Loucy (cell line): ENCODE results near the gene ZBTB1.
A peak's percentile ranks its signal among the peaks of the same experiment; 100 is the strongest.

ENCODE experiments used
- H2AFZ ChIP-seq: fragments of 200-600 bp; sonication (generic); 2 replicates; pipeline ENCODE4 v1.6.0; 2016; ENCODE audit warnings: antibody characterized with exemption, mild to moderate bottlenecking, low read length, moderate library complexity
- H3F3A ChIP-seq: fragments of 200-600 bp; 2 replicates; pipeline ENCODE4 v1.6.0; 2016; ENCODE audit warnings: antibody characterized with exemption, low read depth, mild to moderate bottlenecking
- H3K27me3 ChIP-seq: fragments of 200-600 bp; sonication (generic); 2 replicates; pipeline ENCODE4 v1.6.1; 2014; ENCODE audit warnings: low read length, mild to moderate bottlenecking; ENCODE audit not compliant: insufficient read depth, poor library complexity, severe bottlenecking
- H3K36me3 ChIP-seq: fragments of 200-600 bp; sonication (generic); 2 replicates; pipeline ENCODE4 v1.6.1; 2016; ENCODE audit warnings: low read length; ENCODE audit not compliant: insufficient read depth
- H3K4me1 ChIP-seq: fragments of 200-600 bp; sonication (generic); 2 replicates; pipeline ENCODE4 v1.5.1; 2014; ENCODE audit warnings: low read length, mild to moderate bottlenecking; ENCODE audit not compliant: insufficient read depth, poor library complexity, severe bottlenecking
- H3K4me2 ChIP-seq: fragments of 200-600 bp; sonication (generic); 2 replicates; pipeline ENCODE4 v1.6.0; 2014; ENCODE audit warnings: antibody characterized with exemption, low read length, low read depth, mild to moderate bottlenecking; ENCODE audit not compliant: poor library complexity, severe bottlenecking
- H3K4me3 ChIP-seq: fragments of 200-600 bp; sonication (generic); 2 replicates; pipeline ENCODE4 v1.5.1; 2014; ENCODE audit warnings: low read length, mild to moderate bottlenecking, mixed read lengths; ENCODE audit not compliant: poor library complexity, severe bottlenecking
- H3K79me2 ChIP-seq: fragments of 200-600 bp; sonication (generic); 2 replicates; pipeline ENCODE4 v1.6.1; 2014; ENCODE audit warnings: low read length; ENCODE audit not compliant: insufficient read depth
- H3K9ac ChIP-seq: fragments of 200-600 bp; sonication (generic); 2 replicates; pipeline ENCODE4 v1.6.0; 2014; ENCODE audit warnings: mild to moderate bottlenecking, low read depth, low read length, moderate library complexity; ENCODE audit not compliant: poor library complexity, severe bottlenecking
- H3K9me2 ChIP-seq: fragments of 200-600 bp; sonication (generic); replicated peaks from 2 replicates; pipeline ENCODE4 v1.6.1; 2016; ENCODE audit warnings: low read depth, low read length, mixed read lengths
- H3K9me3 ChIP-seq: fragments of 200-600 bp; sonication (generic); 2 replicates; pipeline ENCODE4 v1.6.1; 2014; ENCODE audit warnings: mild to moderate bottlenecking, antibody characterized with exemption, low read length, low read depth; ENCODE audit not compliant: insufficient read depth
- H4K20me1 ChIP-seq: fragments of 200-600 bp; sonication (generic); 2 replicates; pipeline ENCODE4 v1.6.0; 2014; ENCODE audit warnings: antibody characterized with exemption, low read length, mild to moderate bottlenecking; ENCODE audit not compliant: insufficient read depth, poor library complexity, severe bottlenecking
- CTCF ChIP-seq: fragments of 200-600 bp; sonication (generic); conservative IDR thresholded peaks from 2 replicates; pipeline ENCODE4 v1.5.1; 2014; ENCODE audit warnings: mild to moderate bottlenecking, antibody characterized with exemption, low read length
- EZH2phosphoT487 ChIP-seq: fragments of 200-600 bp; IDR thresholded peaks from 2 replicates; pipeline ENCODE4 v1.6.1; 2018; ENCODE audit warnings: antibody characterized with exemption, mild to moderate bottlenecking, moderate library complexity, borderline replicate concordance

The ZBTB1 gene

GRCh38 chr14:64561631-64562030 lies 57.1 kb downstream of the ZBTB1 start:
- H3K4me3 ChIP-seq = no peak overlapping the region
- H3K9me3 ChIP-seq = no peaks in the 10 kb centered on the region
- no peak overlapping the region for H3K9ac ChIP-seq
- no peaks in the 10 kb centered on the region for H3K27me3 ChIP-seq
- H3F3A ChIP-seq = no peaks in the 10 kb centered on the region
- H3K36me3 ChIP-seq = no peaks in the 10 kb centered on the region
- H3K79me2 ChIP-seq = no peaks in the 10 kb centered on the region
- H3K4me2 ChIP-seq = peak overlapping the region; percentile 30
- H3K9me2 ChIP-seq = no peaks in the 10 kb centered on the region
- peaks cover 17% of the 10 kb centered on the region for H3K4me1 ChIP-seq
- no peak overlapping the region for H2AFZ ChIP-seq
- TF ChIP-seq CTCF = no peak
- no peak for TF ChIP-seq EZH2phosphoT487
- H4K20me1 ChIP-seq = no peaks in the 10 kb centered on the region

GRCh38 chr14:64562436-64562835 lies 57.9 kb downstream of the ZBTB1 start:
- Histone ChIP-seq H3K36me3 (no peaks in the 10 kb centered on the region), H3K4me1 (peaks cover 20% of the 10 kb centered on the region), H3K4me2 (no peak overlapping the region), H3F3A (no peaks in the 10 kb centered on the region), H3K27me3 (no peaks in the 10 kb centered on the region), H3K4me3 (no peak overlapping the region), H4K20me1 (no peaks in the 10 kb centered on the region), H3K79me2 (no peaks in the 10 kb centered on the region), H3K9ac (no peak overlapping the region), H2AFZ (no peak overlapping the region), H3K9me2 (no peaks in the 10 kb centered on the region), H3K9me3 (no peaks in the 10 kb centered on the region)
- TF ChIP-seq EZH2phosphoT487 (no peak), CTCF (no peak)

- H3K9ac ChIP-seq = no peak overlapping the region
- TF ChIP-seq CTCF (no peak), EZH2phosphoT487 (no peak)
- no peaks in the 10 kb centered on the region for H3K79me2 ChIP-seq
- H3K36me3 ChIP-seq = no peaks in the 10 kb centered on the region
- H3K4me3 ChIP-seq = no peak overlapping the region
- H3K4me2 ChIP-seq = no peak overlapping the region
- H2AFZ ChIP-seq = no peak overlapping the region
- H3K9me3 ChIP-seq = no peaks in the 10 kb centered on the region
- no peaks in the 10 kb centered on the region for H3K9me2 ChIP-seq
- H3F3A ChIP-seq = no peaks in the 10 kb centered on the region
- H4K20me1 ChIP-seq = no peaks in the 10 kb centered on the region
- H3K4me1 ChIP-seq = peaks cover 20% of the 10 kb centered on the region
- H3K27me3 ChIP-seq = no peaks in the 10 kb centered on the region
Observed at GRCh38 chr14:64563696-64564095, 59.1 kb downstream of the ZBTB1 start.
